Mucosa of descending colon (tissue), 3 donors: Measurements from ENCODE around the gene SLC22A7. TPM values are rescaled to one million over a fixed set of nuclear protein-coding genes. Genes with fewer than 3 reads are reported as not detected.

Experiments
- ATAC-seq: fragments of 200-7000 bp; cut with Tn5 transposase; one replicate; pipeline ENCODE4 v1.9.1; 2020; ENCODE audit warnings: mild to moderate bottlenecking, moderate library complexity
- DNase-seq, 3 donors: peaks; one replicate each; pipeline ENCODE4 v3.0.0-alpha.2; 2020
- H3K36me3 ChIP-seq: fragments of 200-600 bp; one replicate; pipeline ENCODE4 v1.8.0; 2021; ENCODE audit warnings: low read depth, mild to moderate bottlenecking
- H3K4me1 ChIP-seq: fragments of 200-600 bp; one replicate; pipeline ENCODE4 v1.8.0; 2021; ENCODE audit warnings: low read depth, mild to moderate bottlenecking
- H3K4me3 ChIP-seq: fragments of 200-600 bp; one replicate; pipeline ENCODE4 v1.8.0; 2021; ENCODE audit warnings: mild to moderate bottlenecking
- H3K9me3 ChIP-seq: fragments of 200-600 bp; one replicate; pipeline ENCODE4 v1.8.0; 2021; ENCODE audit warnings: mild to moderate bottlenecking
- CTCF ChIP-seq: fragments of 200-600 bp; IDR thresholded peaks from one replicate; pipeline ENCODE4 v1.8.0; 2022; ENCODE audit warnings: antibody characterized with exemption, mild to moderate bottlenecking
- intact Hi-C, 2 donors: fragments of 100-400 bp; cut with DNase I in 1 of 2; cut with micrococcal nuclease in 1 of 2; formaldehyde crosslinking; loops; one replicate each; pipeline versions ENCODE4 v1.11.0 to v1.11.1; 2022; cut with DNase I, micrococcal nuclease
- total RNA-seq, 3 donors: library from RNA; stranded (reverse); fragmentation: NEBNext Ultra II Directional in 2 of 3; extraction: Animal tissue kit (Norgen Biotek cat#: 25700) in 2 of 3; gene quantifications; one replicate each; pipeline versions ENCODE4 v1.2.1 to v1.2.4, GENCODE V29; 2021 to 2023
- donor health status: DM: no; HTN: no; CAD: no; lungs with moderate emphysema.
- donor health status: DM: no; HTN: no; CAD: no.
- donor health status: DM: no; HTN: yes; CAD: no.

SLC22A7 gene
- total RNA-seq, 3 donors from 2014 or later, result 0.32 TPM; not detected in 2

DNA sequence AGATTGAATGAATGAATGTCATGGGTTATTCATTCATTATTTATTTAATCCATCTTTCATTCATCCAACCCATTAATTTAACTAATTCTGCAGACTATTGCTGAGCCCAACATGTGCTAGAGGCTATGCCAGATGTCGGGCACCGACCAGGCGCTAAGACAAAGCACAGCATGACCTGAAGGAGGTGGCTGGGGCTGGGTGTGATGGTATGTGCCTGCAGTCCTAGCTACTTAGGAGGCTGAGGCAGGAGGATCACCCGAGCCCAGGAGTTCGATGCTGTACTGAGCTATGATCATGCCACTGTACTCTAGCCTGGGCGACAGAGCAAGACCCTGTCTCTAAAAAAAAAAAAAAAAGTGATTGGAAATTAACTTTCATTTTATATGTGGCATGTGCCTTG is 5.7 kb upstream of the SLC22A7 start:
- Histone ChIP-seq H3K9me3 (no peaks in the 10 kb centered on the region), H3K36me3 (no peaks in the 10 kb centered on the region), H3K4me1 (peaks cover 16% of the 10 kb centered on the region), H3K4me3 (no peak overlapping the region)
- no peak for DNase-seq
- no peak for TF ChIP-seq CTCF
- intact Hi-C loops, result no loop called here
- no peak for ATAC-seq

- no peak for TF ChIP-seq CTCF
- H3K36me3 ChIP-seq, result no peaks in the 10 kb centered on the region
- ATAC-seq (no peak), DNase-seq (no peak)
- intact Hi-C loops, result no loop called here
- no peak overlapping the region for H3K4me3 ChIP-seq
- no peaks in the 10 kb centered on the region for H3K9me3 ChIP-seq
- H3K4me1 ChIP-seq, result peaks cover 16% of the 10 kb centered on the region
Measured at GRCh38 chr6:43292763-43293318, 5.2 kb upstream of the SLC22A7 start.

DNA sequence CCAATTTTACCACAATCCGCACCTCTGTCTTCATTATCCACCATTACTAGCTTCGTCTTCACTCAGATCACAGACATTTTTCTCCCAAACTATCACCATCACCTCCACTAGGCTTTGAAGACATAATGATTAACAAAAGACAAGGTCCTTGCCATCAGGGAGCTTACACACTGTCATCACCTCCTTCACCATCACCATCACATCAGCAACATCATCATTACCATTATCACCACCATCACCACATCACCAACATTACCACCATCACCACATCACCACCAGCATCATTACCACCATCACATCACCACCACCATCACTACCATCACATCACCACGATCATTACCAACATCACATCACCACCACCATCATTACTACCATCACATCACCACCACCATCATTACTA is 4.4 kb upstream of the SLC22A7 start:
- no peak for TF ChIP-seq CTCF
- intact Hi-C loops, result no loop called here
- DNase-seq (no peak), ATAC-seq (no peak)
- peaks cover 9% of the 10 kb centered on the region for H3K4me1 ChIP-seq
- H3K4me3 ChIP-seq, result no peak overlapping the region
- no peaks in the 10 kb centered on the region for H3K9me3 ChIP-seq
- no peaks in the 10 kb centered on the region for H3K36me3 ChIP-seq

DNA sequence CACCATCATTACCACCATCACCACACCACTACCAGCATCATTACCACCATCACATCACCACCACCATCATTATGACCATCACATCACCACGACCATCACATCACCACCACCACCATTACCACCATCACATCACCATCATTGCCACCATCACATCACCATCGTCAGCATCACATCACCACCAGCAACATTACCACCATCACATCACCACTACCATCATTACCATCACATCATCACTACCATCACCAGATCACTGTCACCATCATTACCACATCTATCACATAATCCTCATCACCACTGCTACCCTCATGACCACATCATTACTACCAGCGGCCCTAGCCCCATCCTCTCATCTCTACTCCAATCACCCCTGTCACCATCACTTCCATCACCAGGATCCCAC is 3.5 kb upstream of the SLC22A7 start:
- H3K36me3 ChIP-seq, result no peaks in the 10 kb centered on the region
- no peaks in the 10 kb centered on the region for H3K9me3 ChIP-seq
- intact Hi-C loops, result no loop called here
- H3K4me1 ChIP-seq, result peaks cover 8% of the 10 kb centered on the region
- TF ChIP-seq CTCF, result no peak
- no peak overlapping the region for H3K4me3 ChIP-seq
- ATAC-seq (no peak), DNase-seq (no peak)

GRCh38 chr6:43295456-43295855 is 2.6 kb upstream of the SLC22A7 start:
- intact Hi-C loops, result no loop called here
- DNase-seq (no peak), ATAC-seq (no peak)
- Histone ChIP-seq H3K4me3 (no peak overlapping the region), H3K9me3 (no peaks in the 10 kb centered on the region), H3K4me1 (peaks cover 8% of the 10 kb centered on the region), H3K36me3 (no peaks in the 10 kb centered on the region)
- TF ChIP-seq CTCF, result no peak
